ENCODE data around the gene LPAR1. TPM values are rescaled to one million over a fixed set of nuclear protein-coding genes. Genes with fewer than 3 reads are reported as not detected.
A peak's percentile ranks its signal among the peaks of the same experiment; 100 is the strongest.

Gene LPAR1, protein sequence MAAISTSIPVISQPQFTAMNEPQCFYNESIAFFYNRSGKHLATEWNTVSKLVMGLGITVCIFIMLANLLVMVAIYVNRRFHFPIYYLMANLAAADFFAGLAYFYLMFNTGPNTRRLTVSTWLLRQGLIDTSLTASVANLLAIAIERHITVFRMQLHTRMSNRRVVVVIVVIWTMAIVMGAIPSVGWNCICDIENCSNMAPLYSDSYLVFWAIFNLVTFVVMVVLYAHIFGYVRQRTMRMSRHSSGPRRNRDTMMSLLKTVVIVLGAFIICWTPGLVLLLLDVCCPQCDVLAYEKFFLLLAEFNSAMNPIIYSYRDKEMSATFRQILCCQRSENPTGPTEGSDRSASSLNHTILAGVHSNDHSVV
- 10 to 100 TPM; 10.6 to 65.2 (median 23.8) TPM for total RNA-seq
- polyA plus RNA-seq: 10 to 100 TPM in 2 of 3 donors, 1 to 10 TPM in 1; 9.6 to 20.1 (median 12.0) TPM
- long read RNA-seq, donor 1: 0 reads
- long read RNA-seq, donor 2: 0 reads
- long read RNA-seq, donor 3: 0 reads
- long read RNA-seq, donor 4, partial matches to known transcripts: 0 of 7 reads
- long read RNA-seq, donor 4, other reads (novel, unspliced or antisense): 5 of 7 reads
- long read RNA-seq, donor 5, partial matches to known transcripts: 1 of 7 reads
- long read RNA-seq, donor 5, other reads (novel, unspliced or antisense): 6 of 7 reads
- long read RNA-seq, donor 6, partial matches to known transcripts: 0 of 5 reads
- long read RNA-seq, donor 6, other reads (novel, unspliced or antisense): 4 of 5 reads
- long read RNA-seq, donor 7, partial matches to known transcripts: 0 of 1 reads
- long read RNA-seq, donor 7, other reads (novel, unspliced or antisense): 0 of 1 reads
- long read RNA-seq, donor 8: 0 reads
- long read RNA-seq, donor 9, partial matches to known transcripts: 0 of 1 reads
- long read RNA-seq, donor 9, other reads (novel, unspliced or antisense): 0 of 1 reads
- long read RNA-seq, donor 10: 0 reads

DNA sequence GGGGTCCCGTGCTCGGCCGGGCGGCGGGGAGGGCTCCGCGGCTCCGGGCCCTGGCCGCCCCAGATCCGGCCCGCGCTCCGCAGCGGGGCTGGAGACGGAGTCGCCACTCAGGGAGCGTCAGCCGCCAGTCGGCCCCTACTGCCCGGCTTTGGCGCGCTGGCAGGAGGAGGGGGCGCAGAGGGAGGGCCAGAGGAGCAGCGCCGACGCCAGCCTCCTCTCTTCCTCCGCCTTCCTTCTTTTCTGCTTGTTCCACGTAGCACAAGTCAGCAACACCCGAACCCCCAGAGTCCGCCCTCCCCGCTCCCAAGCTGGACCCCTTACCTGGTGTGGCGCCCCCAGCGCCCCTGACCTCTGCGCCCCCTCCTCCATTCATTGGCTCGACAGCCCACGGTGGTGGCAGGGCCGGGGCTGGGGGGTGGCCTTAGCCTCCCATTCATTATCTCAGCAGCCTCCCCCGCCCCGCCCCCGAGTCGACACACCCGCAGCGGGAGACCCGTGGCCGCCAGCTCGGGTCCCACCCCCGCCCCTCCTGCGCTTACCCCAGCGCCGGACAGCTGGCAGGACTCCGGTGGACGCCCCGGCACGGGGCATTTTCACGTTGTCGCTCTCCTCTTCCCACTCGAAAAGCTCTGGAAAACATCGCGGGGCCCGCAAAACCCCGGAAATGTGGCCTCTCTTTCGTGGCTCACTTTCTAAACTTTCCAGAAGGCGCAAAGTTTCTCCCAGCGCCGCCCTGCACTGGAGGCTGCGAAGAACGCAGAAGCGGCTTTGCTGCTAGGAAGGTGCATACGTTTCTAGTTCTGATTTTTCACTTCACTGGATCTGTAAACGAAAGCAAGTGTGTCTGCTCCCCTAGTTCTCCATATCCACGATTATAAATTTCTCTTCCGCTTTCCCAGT, at the start of gene LPAR1:
Gene LPAR1, minus strand, starts transcription at position 140 of the 900 bp plus-strand sequence. CDS start 66,353 bp downstream, outside the sequence.
- peaks cover 0 to 11% of the 10 kb centered on the region in 2 donors for H3K4me1 ChIP-seq (replicated peaks in 1 of 2)
- peak within 1 kb of the TSS in 4 of 5 donors; percentile 51 to 92 (median 76) for H3K27ac ChIP-seq
- peaks cover 5% of the 10 kb centered on the region for H3K27me3 ChIP-seq
- TF ChIP-seq POLR2A (IDR thresholded peaks at IDR 0.05): no peak
- TF ChIP-seq, protein P1, sequence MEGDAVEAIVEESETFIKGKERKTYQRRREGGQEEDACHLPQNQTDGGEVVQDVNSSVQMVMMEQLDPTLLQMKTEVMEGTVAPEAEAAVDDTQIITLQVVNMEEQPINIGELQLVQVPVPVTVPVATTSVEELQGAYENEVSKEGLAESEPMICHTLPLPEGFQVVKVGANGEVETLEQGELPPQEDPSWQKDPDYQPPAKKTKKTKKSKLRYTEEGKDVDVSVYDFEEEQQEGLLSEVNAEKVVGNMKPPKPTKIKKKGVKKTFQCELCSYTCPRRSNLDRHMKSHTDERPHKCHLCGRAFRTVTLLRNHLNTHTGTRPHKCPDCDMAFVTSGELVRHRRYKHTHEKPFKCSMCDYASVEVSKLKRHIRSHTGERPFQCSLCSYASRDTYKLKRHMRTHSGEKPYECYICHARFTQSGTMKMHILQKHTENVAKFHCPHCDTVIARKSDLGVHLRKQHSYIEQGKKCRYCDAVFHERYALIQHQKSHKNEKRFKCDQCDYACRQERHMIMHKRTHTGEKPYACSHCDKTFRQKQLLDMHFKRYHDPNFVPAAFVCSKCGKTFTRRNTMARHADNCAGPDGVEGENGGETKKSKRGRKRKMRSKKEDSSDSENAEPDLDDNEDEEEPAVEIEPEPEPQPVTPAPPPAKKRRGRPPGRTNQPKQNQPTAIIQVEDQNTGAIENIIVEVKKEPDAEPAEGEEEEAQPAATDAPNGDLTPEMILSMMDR (IDR thresholded peaks at IDR 0.05): no peak
- DNase-seq: peak; percentile 15 to 57 (median 34)
- 1 to 5% (median 2%) methylated on average over 27 to 72 of the region's 72 CpGs for WGBS, 4 donors
- peak within 1 kb of the TSS in 2 of 4 donors; percentile 7 to 72 for H3K4me3 ChIP-seq
- H3K36me3 ChIP-seq (replicated peaks in 1 of 2): no peaks in the 10 kb centered on the region
- H3K9me3 ChIP-seq (replicated peaks in 1 of 3): no peaks in the 10 kb centered on the region
- intact Hi-C loops (cut with DNase I): no loop called here

DNA sequence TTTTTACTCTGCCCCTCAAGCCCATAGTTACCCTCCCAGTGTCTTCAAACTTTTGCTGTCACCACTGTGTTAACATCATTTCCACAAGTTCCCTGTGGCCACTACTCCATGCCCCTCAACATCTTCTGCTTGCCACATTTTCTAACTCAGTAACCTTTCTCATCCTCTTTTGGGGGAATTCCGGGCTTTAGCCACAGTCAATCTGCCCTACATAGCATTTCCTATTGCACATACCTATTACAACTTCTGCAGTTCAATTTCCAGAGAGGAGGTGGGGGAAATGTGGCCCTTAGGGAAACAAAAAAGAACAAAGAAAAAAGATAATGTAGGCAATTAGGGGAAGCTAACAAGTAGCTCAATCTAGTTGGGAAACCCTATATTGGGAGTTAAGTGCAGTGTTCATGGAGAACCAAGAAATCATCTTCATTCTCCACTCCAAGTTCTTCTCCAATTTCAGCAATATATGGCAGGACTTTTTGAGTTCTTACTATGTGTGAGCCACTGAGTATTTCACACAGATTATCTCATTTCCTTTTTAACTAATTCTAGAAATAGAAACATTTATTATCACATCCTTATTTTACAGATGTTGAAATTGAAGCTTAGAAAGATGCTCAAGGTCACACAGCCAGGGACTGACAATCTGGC, 40.2 kb upstream of the LPAR1 start:
- no peaks in the 10 kb centered on the region for H3K4me1 ChIP-seq (replicated peaks in 1 of 2)
- DNase-seq: no peak
- no peak overlapping the region for H3K27ac ChIP-seq
- WGBS, 4 donors: 52 to 79% (median 68%) methylated on average over 1 of the region's 1 CpG
- intact Hi-C loops (cut with DNase I): no loop called here
- TF ChIP-seq, protein P1 (IDR thresholded peaks at IDR 0.05): no peak
- no peak for TF ChIP-seq POLR2A (IDR thresholded peaks at IDR 0.05)
- no peaks in the 10 kb centered on the region for H3K27me3 ChIP-seq
- H3K36me3 ChIP-seq (replicated peaks in 1 of 2): no peaks in the 10 kb centered on the region
- H3K4me3 ChIP-seq: no peak overlapping the region
- H3K9me3 ChIP-seq (replicated peaks in 1 of 3): no peaks in the 10 kb centered on the region

DNA sequence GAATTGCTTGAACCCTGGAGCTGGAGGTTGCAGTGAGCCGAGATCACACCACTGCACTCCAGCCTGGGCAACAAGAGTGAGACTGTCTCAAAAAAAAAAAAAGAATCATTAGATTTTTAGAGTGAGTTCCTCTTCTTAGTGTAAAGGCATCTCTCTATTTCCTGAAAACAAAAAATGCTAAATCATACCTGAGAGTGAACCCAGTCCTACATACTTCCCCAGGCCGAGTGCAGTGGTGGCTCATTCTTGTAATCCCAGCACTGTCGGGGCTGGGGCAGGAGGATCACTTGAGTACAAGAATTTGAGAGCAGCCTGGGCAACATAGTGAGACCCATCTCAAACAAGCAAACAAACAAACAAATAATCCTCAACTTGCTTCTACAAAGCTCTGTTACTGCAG, 38.2 kb upstream of the LPAR1 start:
- TF ChIP-seq POLR2A (IDR thresholded peaks at IDR 0.05): no peak
- TF ChIP-seq, protein P1 (IDR thresholded peaks at IDR 0.05): no peak
- WGBS, 4 donors: 65 to 69% (median 66%) methylated on average over 3 of the region's 3 CpGs
- no peak overlapping the region for H3K4me3 ChIP-seq
- H3K9me3 ChIP-seq (replicated peaks in 1 of 3): no peaks in the 10 kb centered on the region
- no peak overlapping the region for H3K27ac ChIP-seq
- intact Hi-C loops (cut with DNase I): no loop called here
- H3K36me3 ChIP-seq (replicated peaks in 1 of 2): no peaks in the 10 kb centered on the region
- no peaks in the 10 kb centered on the region for H3K4me1 ChIP-seq (replicated peaks in 1 of 2)
- no peak for DNase-seq
- no peaks in the 10 kb centered on the region for H3K27me3 ChIP-seq

Data from adrenal gland (tissue), 19 donors.